Tibial nerve (tissue), 4 donors: ENCODE measurements around the gene SHFL.

Experiments used
- EP300 ChIP-seq, 2 donors: sonication (generic); formaldehyde crosslinking; IDR thresholded peaks; one replicate each; pipeline ENCODE4 v1.6.1; 2017; ENCODE audit warnings: antibody characterized with exemption in 2 of 2, mild to moderate bottlenecking in 1 of 2
- POLR2A ChIP-seq, 2 donors: fragments of 450-650 bp; IDR thresholded peaks; one replicate each; pipeline ENCODE4 v1.6.1; 2017; ENCODE audit warnings: antibody characterized with exemption in 2 of 2, mild to moderate bottlenecking in 2 of 2, moderate library complexity in 2 of 2
- TF ChIP-seq, protein P1 (sequence below), 5 experiments: fragments of 200-600 bp in 3 of 5; fragments of 450-650 bp in 2 of 5; sonication (generic) in 3 of 5; IDR thresholded peaks; one replicate each; pipeline ENCODE4 v1.5.1; 2016 to 2019; ENCODE audit warnings: antibody characterized with exemption in 5 of 5, mild to moderate bottlenecking in 3 of 5, moderate library complexity in 2 of 5

DNA sequence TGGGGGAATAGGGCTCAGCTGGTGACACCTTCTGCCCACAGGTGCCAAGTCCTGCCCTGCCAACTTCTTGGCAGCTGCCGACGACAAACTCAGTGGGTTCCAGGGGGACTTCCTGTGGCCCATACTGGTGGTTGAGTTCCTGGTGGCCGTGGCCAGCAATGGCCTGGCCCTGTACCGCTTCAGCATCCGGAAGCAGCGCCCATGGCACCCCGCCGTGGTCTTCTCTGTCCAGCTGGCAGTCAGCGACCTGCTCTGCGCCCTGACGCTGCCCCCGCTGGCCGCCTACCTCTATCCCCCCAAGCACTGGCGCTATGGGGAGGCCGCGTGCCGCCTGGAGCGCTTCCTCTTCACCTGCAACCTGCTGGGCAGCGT, 27.5 kb downstream of the SHFL start:
- TF ChIP-seq, protein P1, sequence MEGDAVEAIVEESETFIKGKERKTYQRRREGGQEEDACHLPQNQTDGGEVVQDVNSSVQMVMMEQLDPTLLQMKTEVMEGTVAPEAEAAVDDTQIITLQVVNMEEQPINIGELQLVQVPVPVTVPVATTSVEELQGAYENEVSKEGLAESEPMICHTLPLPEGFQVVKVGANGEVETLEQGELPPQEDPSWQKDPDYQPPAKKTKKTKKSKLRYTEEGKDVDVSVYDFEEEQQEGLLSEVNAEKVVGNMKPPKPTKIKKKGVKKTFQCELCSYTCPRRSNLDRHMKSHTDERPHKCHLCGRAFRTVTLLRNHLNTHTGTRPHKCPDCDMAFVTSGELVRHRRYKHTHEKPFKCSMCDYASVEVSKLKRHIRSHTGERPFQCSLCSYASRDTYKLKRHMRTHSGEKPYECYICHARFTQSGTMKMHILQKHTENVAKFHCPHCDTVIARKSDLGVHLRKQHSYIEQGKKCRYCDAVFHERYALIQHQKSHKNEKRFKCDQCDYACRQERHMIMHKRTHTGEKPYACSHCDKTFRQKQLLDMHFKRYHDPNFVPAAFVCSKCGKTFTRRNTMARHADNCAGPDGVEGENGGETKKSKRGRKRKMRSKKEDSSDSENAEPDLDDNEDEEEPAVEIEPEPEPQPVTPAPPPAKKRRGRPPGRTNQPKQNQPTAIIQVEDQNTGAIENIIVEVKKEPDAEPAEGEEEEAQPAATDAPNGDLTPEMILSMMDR (IDR thresholded peaks at IDR 0.05) = no peak
- TF ChIP-seq EP300 (IDR thresholded peaks at IDR 0.05) = no peak
- no peak for TF ChIP-seq POLR2A (IDR thresholded peaks at IDR 0.05)
